HG02678 (cell line): ENCODE results near the gene CRISPLD2.
"Not testable (repeated sequence)": the region's sequence is repeated elsewhere in the genome, so short reads cannot be mapped to it uniquely, and the experiment has no call there.

Experiments
- ATAC-seq: cut with Tn5 transposase; IDR thresholded peaks from one replicate; pipeline ENCODE4 v1.9.1; 2021; ENCODE audit warnings: mild to moderate bottlenecking, moderate library complexity; ENCODE audit not compliant: unreplicated experiment

Gene CRISPLD2

GRCh38 chr16:84856203-84856581 lies 36.4 kb downstream of the CRISPLD2 start:
- ATAC-seq, result not testable (repeated sequence)

- ATAC-seq, result not testable (repeated sequence)
These were observed 37.0 kb downstream of the CRISPLD2 start for GRCh38 chr16:84856811-84857210.

- no peak for ATAC-seq
These were observed 39.9 kb downstream of the CRISPLD2 start for GRCh38 chr16:84859681-84860080.

GRCh38 chr16:84860383-84860782 lies 40.6 kb downstream of the CRISPLD2 start:
- ATAC-seq, result no peak

- no peak for ATAC-seq
These were observed 41.9 kb downstream of the CRISPLD2 start for GRCh38 chr16:84861671-84862070.

- ATAC-seq, result no peak
These were observed 43.2 kb downstream of the CRISPLD2 start for GRCh38 chr16:84862804-84863480.

DNA sequence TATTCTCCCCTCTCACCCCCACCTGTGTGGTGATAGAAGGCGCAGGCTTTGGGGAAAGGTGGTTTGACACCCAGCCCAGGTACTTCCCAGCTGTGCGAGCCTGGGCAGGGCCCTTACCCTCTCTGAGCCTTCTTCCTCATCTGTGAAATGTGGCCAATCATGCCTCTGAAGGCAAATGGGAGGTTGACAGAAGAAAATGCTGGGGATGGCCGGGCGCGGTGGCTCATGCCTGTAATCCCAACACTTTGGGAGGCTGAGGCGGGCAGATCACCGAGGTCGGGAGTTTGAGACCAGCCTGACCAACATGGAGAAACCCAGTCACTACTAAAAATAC lies 43.7 kb downstream of the CRISPLD2 start:
- no peak for ATAC-seq

GRCh38 chr16:84864326-84864955 lies 44.7 kb downstream of the CRISPLD2 start:
- ATAC-seq, result no peak

DNA sequence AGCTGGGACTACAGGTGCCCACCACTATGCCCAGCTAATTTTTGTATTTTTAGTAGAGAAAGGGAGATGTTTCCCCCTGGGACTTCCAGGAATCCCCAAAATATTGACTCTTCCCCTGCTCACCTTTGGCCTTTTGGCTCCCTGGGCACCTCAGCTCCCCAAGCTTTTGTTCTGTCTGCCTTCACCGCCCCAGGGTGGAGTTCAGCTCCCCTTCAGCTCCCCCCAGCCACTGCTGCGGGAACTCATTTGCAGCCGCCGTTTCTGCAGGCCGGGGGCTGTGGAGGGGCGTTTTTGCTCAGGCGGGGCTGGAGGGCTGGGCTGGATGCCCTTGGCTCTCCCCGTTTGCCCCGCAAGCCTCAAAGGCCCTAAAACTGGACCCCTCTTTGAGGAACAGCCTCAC lies 47.9 kb downstream of the CRISPLD2 start:
- no peak for ATAC-seq

GRCh38 chr16:84868328-84868727 lies 48.5 kb downstream of the CRISPLD2 start:
- ATAC-seq, result no peak

DNA sequence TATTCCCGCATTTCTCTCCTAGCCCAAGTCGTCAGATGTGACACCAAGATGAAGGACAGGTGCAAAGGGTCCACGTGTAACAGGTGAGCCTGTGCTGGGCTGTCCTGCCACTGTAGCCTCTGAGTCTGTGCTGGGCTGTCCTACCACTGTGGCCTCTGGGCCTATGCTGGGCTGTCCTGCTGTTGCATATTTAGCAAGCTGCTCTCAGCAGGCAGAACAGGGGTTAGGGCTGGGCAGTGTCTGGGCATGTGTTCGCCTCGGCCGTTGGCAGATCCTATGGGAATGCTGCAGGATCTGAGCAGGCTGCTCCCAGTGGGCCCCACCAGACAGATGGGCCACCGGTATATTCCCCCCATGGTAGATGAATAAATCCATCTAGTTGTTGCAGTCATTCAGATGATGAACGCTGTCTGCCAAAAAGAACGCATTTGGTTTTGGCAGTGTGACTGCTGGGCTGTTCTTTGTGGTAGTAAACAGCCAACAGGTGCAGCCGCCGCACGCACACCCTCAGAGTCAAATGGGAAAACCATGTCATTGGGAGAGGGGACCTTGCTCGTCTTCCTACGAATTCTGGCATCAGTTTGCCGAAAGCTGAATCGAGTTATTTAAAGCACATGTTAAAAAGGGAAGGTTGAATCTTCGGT lies 49.2 kb downstream of the CRISPLD2 start:
- ATAC-seq, result no peak

- no peak for ATAC-seq
These were observed 49.7 kb downstream of the CRISPLD2 start for GRCh38 chr16:84869473-84869845.

- ATAC-seq, result not testable (repeated sequence)
These were observed 53.2 kb downstream of the CRISPLD2 start for GRCh38 chr16:84872971-84873370.

- ATAC-seq, result no peak
These were observed 54.2 kb downstream of the CRISPLD2 start for GRCh38 chr16:84874004-84874435.

- ATAC-seq, result no peak
These were observed 54.8 kb downstream of the CRISPLD2 start for GRCh38 chr16:84874553-84874952.

DNA sequence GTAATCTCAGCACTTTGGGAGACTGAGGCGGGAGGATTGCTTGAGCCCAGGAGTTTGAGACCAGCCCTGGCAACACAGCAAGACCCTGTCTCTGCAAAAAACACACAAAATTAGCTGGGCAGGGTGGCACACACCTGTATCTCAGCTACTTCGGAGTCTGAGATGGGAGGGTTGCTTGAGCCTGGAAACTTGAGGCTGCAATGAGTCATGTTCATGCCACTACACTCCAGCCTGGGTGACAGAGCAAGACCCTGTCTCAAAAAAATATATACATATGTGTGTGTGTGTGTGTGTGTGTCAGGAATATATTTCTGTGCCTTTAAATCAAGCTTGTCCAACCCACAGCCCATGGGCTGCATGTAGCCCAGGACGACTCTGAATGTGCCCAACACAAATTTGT lies 55.2 kb downstream of the CRISPLD2 start:
- no peak for ATAC-seq

DNA sequence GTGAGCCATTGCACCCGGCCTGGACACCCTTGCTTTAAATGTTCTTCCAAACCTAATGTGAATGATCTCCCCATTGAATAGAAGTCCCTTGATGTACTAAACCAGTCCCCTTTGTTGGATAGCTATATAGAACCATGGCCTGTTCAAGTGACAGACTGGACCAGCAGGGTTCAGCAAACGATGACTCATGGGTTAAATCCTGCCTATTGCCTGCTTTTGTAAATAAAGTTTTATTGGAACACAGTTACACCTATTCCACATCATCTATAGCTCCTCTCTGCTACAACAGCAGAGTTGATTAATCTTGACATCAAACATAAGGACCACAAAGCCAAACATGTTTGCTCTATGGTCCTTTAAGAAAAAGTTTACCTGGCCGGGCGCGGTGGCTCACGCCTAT lies 56.1 kb downstream of the CRISPLD2 start:
- ATAC-seq, result no peak

- ATAC-seq, result no peak
These were observed 57.3 kb downstream of the CRISPLD2 start for GRCh38 chr16:84876873-84877606.

DNA sequence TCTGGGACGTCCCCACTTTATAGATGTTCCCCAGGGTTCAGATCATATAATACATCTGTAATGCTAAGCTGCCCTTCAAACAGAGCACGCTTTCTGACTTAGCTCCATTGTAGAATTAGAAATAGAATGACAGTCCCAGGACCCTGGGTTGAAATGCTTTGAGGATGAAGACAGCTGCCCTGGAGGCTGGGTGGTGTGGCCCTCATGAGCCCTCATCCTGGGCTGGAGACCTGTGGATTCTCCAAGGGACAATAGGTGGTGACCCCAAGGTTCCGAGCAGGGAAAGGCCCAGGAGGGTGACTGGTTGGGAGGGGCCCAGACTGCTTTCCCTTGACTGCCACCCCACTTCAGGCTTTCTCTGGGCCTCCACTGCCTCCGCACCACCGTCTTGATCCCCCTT lies 59.0 kb downstream of the CRISPLD2 start:
- no peak for ATAC-seq

- ATAC-seq, result no peak
These were observed 60.0 kb downstream of the CRISPLD2 start for GRCh38 chr16:84879569-84880487.
